Gastroesophageal sphincter (tissue), 3 donors: ENCODE measurements around the gene SYT1.

ENCODE experiments used
- CTCF ChIP-seq, 4 experiments: fragments of 200-600 bp in 2 of 4; fragments of 450-650 bp in 2 of 4; sonication (generic) in 1 of 4; IDR thresholded peaks; one replicate each; pipeline ENCODE4 v1.5.1; 2017 to 2019; ENCODE audit warnings: antibody characterized with exemption in 4 of 4, mild to moderate bottlenecking in 2 of 4, moderate library complexity in 2 of 4
- EP300 ChIP-seq: sonication (generic); formaldehyde crosslinking; IDR thresholded peaks from one replicate; pipeline ENCODE4 v1.6.1; 2017; ENCODE audit warnings: antibody characterized with exemption, mild to moderate bottlenecking
- POLR2A ChIP-seq, 2 donors: fragments of 450-650 bp; IDR thresholded peaks; one replicate each; pipeline ENCODE4 v1.6.1; 2017; ENCODE audit warnings: antibody characterized with exemption in 2 of 2, mild to moderate bottlenecking in 2 of 2, moderate library complexity in 1 of 2
- POLR2AphosphoS5 ChIP-seq: sonication (generic); formaldehyde crosslinking; IDR thresholded peaks from one replicate; pipeline ENCODE4 v1.6.1; 2017; ENCODE audit warnings: antibody characterized with exemption

GRCh38 chr12:79156846-79157463 lies 292.4 kb downstream of the SYT1 start:
- TF ChIP-seq CTCF (IDR thresholded peaks at IDR 0.05), result no peak
- no peak for TF ChIP-seq POLR2AphosphoS5
- no peak for TF ChIP-seq POLR2A (IDR thresholded peaks at IDR 0.05)
- no peak for TF ChIP-seq EP300
